Hepatocyte (in vitro differentiated cells): ENCODE results near the gene RNF151. TPM values are rescaled to one million over a fixed set of nuclear protein-coding genes. Genes with fewer than 3 reads are reported as not detected.

Experiments
- DNase-seq: peaks from one replicate; pipeline ENCODE4 v3.0.0-alpha.2; 2016; ENCODE audit warnings: low spot score
- H2AFZ ChIP-seq: fragments of 200-600 bp; sonication (generic); 2 replicates; pipeline ENCODE4 v1.6.0; 2016; ENCODE audit warnings: antibody characterized with exemption, mild to moderate bottlenecking
- H3K27ac ChIP-seq: fragments of 200-600 bp; sonication (generic); 2 replicates; pipeline ENCODE4 v1.5.1; 2016; ENCODE audit warnings: mild to moderate bottlenecking
- H3K27me3 ChIP-seq: fragments of 200-600 bp; sonication (generic); 2 replicates; pipeline ENCODE4 v1.6.1; 2016
- H3K36me3 ChIP-seq: fragments of 200-600 bp; sonication (generic); replicated peaks from 2 replicates; pipeline ENCODE4 v1.5.1; 2016; ENCODE audit warnings: low read depth; ENCODE audit not compliant: insufficient read depth
- H3K4me1 ChIP-seq: fragments of 200-600 bp; sonication (generic); 2 replicates; pipeline ENCODE4 v1.5.1; 2016; ENCODE audit warnings: mild to moderate bottlenecking, moderate library complexity; ENCODE audit not compliant: insufficient read depth
- H3K4me2 ChIP-seq: fragments of 200-600 bp; sonication (generic); 2 replicates; pipeline ENCODE4 v1.6.0; 2016
- H3K4me3 ChIP-seq: fragments of 200-600 bp; sonication (generic); 2 replicates; pipeline ENCODE4 v1.5.1; 2016; ENCODE audit warnings: mild to moderate bottlenecking
- H3K79me2 ChIP-seq: fragments of 200-600 bp; sonication (generic); 2 replicates; pipeline ENCODE4 v1.6.0; 2017; ENCODE audit warnings: mild to moderate bottlenecking
- H3K9me2 ChIP-seq: fragments of 200-600 bp; sonication (generic); replicated peaks from 2 replicates; pipeline ENCODE4 v1.6.0; 2017; ENCODE audit warnings: mild to moderate bottlenecking; ENCODE audit not compliant: insufficient read depth
- H3K9me3 ChIP-seq: fragments of 200-600 bp; sonication (generic); 2 replicates; pipeline ENCODE4 v1.5.1; 2016; ENCODE audit warnings: low read depth, mild to moderate bottlenecking
- H4K20me1 ChIP-seq: fragments of 200-600 bp; sonication (generic); 2 replicates; pipeline ENCODE4 v1.6.0; 2016; ENCODE audit warnings: mild to moderate bottlenecking; ENCODE audit not compliant: insufficient read depth, poor library complexity, severe bottlenecking
- EZH2 ChIP-seq: fragments of 200-600 bp; sonication (generic); IDR thresholded peaks from 2 replicates; pipeline ENCODE4 v1.6.1; 2016; ENCODE audit warnings: antibody characterized with exemption, mild to moderate bottlenecking, borderline replicate concordance
- EZH2phosphoT487 ChIP-seq: fragments of 200-600 bp; sonication (generic); IDR thresholded peaks from one replicate; pipeline ENCODE4 v1.6.1; 2018; ENCODE audit warnings: antibody characterized with exemption, mild to moderate bottlenecking, low read depth, moderate library complexity; ENCODE audit not compliant: unreplicated experiment, severe bottlenecking
- WGBS: methylation state at CpG from one replicate; pipeline ENCODE4 v1.1.6; 2016; ENCODE audit warnings: low lambda C conversion rate; ENCODE audit errors: missing lambda C conversion rate; 5-methylcytosine and 5-hydroxymethylcytosine counted together
- polyA plus RNA-seq: library from polyadenylated mRNA; unstranded; fragments of >200 nt; fragmentation: Nextera tagmentation; extraction: Ambion mirVana; gene quantifications from 2 replicates; pipeline ENCODE4 v1.2.1, GENCODE V29; 2016
- total RNA-seq: library from RNA; depleted of rRNA; stranded (reverse); fragments of >200 nt; gene quantifications from 2 replicates; pipeline ENCODE4 v1.2.3, GENCODE V29; 2014
- TF ChIP-seq, protein P1 (sequence below): fragments of 200-600 bp; sonication (generic); IDR thresholded peaks from 2 replicates; pipeline ENCODE4 v1.5.1; 2016; ENCODE audit warnings: antibody characterized with exemption, mild to moderate bottlenecking; ENCODE audit not compliant: poor library complexity

Gene RNF151, protein sequence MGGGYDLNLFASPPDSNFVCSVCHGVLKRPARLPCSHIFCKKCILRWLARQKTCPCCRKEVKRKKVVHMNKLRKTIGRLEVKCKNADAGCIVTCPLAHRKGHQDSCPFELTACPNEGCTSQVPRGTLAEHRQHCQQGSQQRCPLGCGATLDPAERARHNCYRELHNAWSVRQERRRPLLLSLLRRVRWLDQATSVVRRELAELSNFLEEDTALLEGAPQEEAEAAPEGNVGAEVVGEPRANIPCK
- not detected in 2 replicates for total RNA-seq
- not detected in 2 replicates for polyA plus RNA-seq

DNA sequence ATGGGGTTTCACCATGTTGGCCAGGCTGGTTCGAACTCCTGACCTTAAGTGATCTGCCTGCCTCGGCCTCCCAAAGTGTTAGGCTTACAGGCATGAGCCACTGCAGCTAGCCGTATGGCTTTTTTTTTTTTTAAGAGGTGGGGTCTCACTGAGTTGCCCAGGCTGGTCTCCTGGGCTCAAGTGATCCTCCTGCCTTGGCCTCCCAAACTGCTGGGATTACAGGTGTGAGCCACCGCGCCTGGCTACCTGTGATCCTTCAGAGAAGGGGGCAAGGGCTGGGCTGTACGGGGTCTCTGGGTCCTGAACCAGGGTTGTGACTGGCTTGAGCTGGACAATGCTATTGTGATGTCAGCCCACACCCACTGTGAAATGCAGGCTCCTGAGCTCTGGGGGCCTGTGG, at the start of gene RNF151:
TSS of gene RNF151 (plus strand) at position 397 of the 400 bp plus-strand sequence. CDS start 26 bp downstream, outside the sequence.
- Histone ChIP-seq H3K4me3 (peak within 1 kb of the TSS; percentile 51), H3K27ac (peak within 1 kb of the TSS; percentile 96), H3K9me2 (no peaks in the 10 kb centered on the region), H3K4me1 (peaks cover 17% of the 10 kb centered on the region), H3K79me2 (peaks cover 35% of the 10 kb centered on the region), H4K20me1 (peaks cover 24% of the 10 kb centered on the region), H3K27me3 (no peaks in the 10 kb centered on the region), H3K4me2 (peak within 1 kb of the TSS; percentile 78), H3K36me3 (no peaks in the 10 kb centered on the region), H2AFZ (no peak within 1 kb of the TSS), H3K9me3 (no peaks in the 10 kb centered on the region)
- DNase-seq: no peak
- TF ChIP-seq EZH2phosphoT487 (no peak), EZH2 (no peak)
- TF ChIP-seq, protein P1, sequence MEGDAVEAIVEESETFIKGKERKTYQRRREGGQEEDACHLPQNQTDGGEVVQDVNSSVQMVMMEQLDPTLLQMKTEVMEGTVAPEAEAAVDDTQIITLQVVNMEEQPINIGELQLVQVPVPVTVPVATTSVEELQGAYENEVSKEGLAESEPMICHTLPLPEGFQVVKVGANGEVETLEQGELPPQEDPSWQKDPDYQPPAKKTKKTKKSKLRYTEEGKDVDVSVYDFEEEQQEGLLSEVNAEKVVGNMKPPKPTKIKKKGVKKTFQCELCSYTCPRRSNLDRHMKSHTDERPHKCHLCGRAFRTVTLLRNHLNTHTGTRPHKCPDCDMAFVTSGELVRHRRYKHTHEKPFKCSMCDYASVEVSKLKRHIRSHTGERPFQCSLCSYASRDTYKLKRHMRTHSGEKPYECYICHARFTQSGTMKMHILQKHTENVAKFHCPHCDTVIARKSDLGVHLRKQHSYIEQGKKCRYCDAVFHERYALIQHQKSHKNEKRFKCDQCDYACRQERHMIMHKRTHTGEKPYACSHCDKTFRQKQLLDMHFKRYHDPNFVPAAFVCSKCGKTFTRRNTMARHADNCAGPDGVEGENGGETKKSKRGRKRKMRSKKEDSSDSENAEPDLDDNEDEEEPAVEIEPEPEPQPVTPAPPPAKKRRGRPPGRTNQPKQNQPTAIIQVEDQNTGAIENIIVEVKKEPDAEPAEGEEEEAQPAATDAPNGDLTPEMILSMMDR: no peak
- WGBS: 99% methylated on average over 6 of the region's 6 CpGs

DNA sequence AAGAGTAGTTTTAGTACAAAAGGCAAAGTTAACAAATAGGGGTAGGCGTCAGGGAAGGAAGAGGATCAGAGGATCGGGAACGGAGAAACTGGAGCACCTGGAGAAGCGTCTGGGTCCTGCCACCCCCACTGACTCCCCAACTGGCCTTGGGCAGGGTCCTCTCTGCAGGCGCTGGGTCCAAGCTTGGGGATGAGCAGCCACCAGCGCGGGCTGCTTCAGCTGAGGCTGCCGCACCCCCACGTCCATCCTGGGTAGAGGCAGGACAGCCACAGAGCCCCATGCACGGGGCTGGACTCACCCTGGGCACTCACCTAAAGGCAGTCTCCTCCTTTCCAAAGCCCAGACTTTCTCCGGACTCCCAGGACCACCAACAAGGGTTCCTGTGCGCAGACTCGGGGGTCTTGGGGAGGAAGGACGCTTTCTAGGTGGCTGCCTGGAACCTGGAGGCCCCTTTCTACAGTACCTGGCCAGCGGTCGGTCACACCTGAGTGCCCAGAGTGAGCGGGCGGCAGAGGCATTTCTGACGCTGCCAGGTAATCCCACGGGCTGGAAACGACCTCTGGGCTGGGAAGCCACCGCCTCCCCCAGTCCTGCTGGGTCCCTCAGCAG, 49.5 kb upstream of the RNF151 start:
- TF ChIP-seq EZH2 (no peak), EZH2phosphoT487 (no peak)
- TF ChIP-seq, protein P1: no peak
- no peak overlapping the region for H3K27ac ChIP-seq
- no peaks in the 10 kb centered on the region for H3K79me2 ChIP-seq
- 18% methylated on average over 22 of the region's 22 CpGs for WGBS
- no peaks in the 10 kb centered on the region for H3K9me2 ChIP-seq
- H3K27me3 ChIP-seq: peaks cover 67% of the 10 kb centered on the region
- H2AFZ ChIP-seq: no peak overlapping the region
- H3K9me3 ChIP-seq: no peaks in the 10 kb centered on the region
- no peak for DNase-seq
- no peak overlapping the region for H3K4me2 ChIP-seq
- H3K4me1 ChIP-seq: peaks cover 11% of the 10 kb centered on the region
- H3K36me3 ChIP-seq: no peaks in the 10 kb centered on the region
- H3K4me3 ChIP-seq: no peak overlapping the region
- no peaks in the 10 kb centered on the region for H4K20me1 ChIP-seq

DNA sequence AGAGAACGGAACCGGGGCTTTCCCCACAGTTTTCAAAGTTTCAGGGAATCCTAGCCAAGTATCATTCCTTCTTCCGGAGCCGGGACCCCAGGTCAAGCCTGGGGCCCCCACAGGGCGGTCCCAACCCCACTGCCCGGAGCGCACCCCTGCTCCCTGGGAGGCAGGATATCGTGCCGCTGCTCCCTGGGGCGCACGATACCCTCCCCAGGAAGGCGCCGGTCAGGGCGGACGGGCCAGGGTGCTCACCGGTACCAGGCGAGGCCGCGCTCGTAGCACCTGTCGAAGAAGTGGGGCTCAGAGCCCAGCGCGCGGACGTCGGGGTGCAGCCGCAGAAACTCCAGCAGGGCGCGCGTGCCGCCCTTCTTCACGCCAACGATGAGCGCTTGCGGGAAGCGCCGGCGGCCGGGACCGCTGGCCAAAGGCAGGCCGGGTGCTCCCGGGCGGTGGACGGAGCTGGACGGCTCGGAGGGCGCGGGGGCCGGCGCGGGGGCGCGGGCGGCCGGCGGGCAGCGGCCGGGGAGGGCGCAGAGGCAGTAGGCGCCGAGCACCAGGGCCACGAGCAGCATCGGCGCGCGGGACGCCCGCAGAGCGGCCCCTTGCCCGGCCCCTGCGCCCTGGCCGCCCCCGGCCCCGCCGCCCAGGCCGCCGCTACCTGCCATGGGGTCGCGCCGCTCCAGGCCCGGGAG, 48.8 kb upstream of the RNF151 start:
- Histone ChIP-seq H4K20me1 (no peaks in the 10 kb centered on the region), H3K4me3 (no peak overlapping the region), H3K79me2 (no peaks in the 10 kb centered on the region), H3K27me3 (peaks cover 67% of the 10 kb centered on the region), H2AFZ (no peak overlapping the region), H3K27ac (no peak overlapping the region), H3K36me3 (no peaks in the 10 kb centered on the region), H3K9me2 (no peaks in the 10 kb centered on the region), H3K9me3 (no peaks in the 10 kb centered on the region), H3K4me1 (peaks cover 11% of the 10 kb centered on the region), H3K4me2 (peak overlapping the region; percentile 70)
- peak; percentile 86 for TF ChIP-seq EZH2
- TF ChIP-seq, protein P1: no peak
- WGBS: 8% methylated on average over 46 of the region's 81 CpGs
- no peak for DNase-seq
